Keratinocyte (primary cell): Measurements from ENCODE around the gene MLEC. TPM values are rescaled to one million over a fixed set of nuclear protein-coding genes. Genes with fewer than 3 reads are reported as not detected.

Experiments used
- DNase-seq: peaks from one replicate; pipeline ENCODE4 v3.0.0-alpha.2; 2011; ENCODE audit warnings: low read depth, missing footprints, low spot score
- FAIRE-seq: peaks from 2 replicates; lab custom pipeline; 2011; peaks lifted over from hg19 to GRCh38; lab: Jason Lieb, UNC
- H2AFZ ChIP-seq: 2 replicates; pipeline ENCODE4 v1.6.0; 2012; ENCODE audit warnings: low read length, control low read depth, inconsistent platforms; ENCODE audit not compliant: control insufficient read depth
- H3K27ac ChIP-seq: 2 replicates; pipeline ENCODE4 v1.5.1; 2011; ENCODE audit warnings: low read length; ENCODE audit not compliant: control insufficient read depth, insufficient read depth
- H3K27me3 ChIP-seq: 3 replicates; pipeline ENCODE4 v1.6.0; 2011; ENCODE audit warnings: low read length; ENCODE audit not compliant: control insufficient read depth, insufficient read depth; ENCODE audit errors: extremely low read depth
- H3K36me3 ChIP-seq, 2 experiments: 2 replicates in 1 of 2; 3 replicates in 1 of 2; pipeline ENCODE4 v1.5.1; 2011; ENCODE audit warnings: low read length in 2 of 2, mild to moderate bottlenecking in 1 of 2; ENCODE audit not compliant: control insufficient read depth in 2 of 2, insufficient read depth in 2 of 2; ENCODE audit errors: extremely low read depth in 1 of 2
- H3K4me1 ChIP-seq: 3 replicates; pipeline ENCODE4 v1.5.1; 2011; ENCODE audit warnings: low read length; ENCODE audit not compliant: control insufficient read depth, insufficient read depth; ENCODE audit errors: extremely low read depth
- H3K4me2 ChIP-seq: 3 replicates; pipeline ENCODE4 v1.6.0; 2011; ENCODE audit warnings: low read depth, low read length; ENCODE audit not compliant: control insufficient read depth, insufficient read depth; ENCODE audit errors: extremely low read depth
- H3K4me3 ChIP-seq, 3 experiments: fragments of 200-600 bp in 1 of 3; sonication (generic) in 1 of 3; 2 replicates in 2 of 3; 3 replicates in 1 of 3; pipeline ENCODE4 v1.5.1; 2011 to 2016; ENCODE audit warnings: low read length in 3 of 3, mild to moderate bottlenecking in 3 of 3, control low read depth in 2 of 3, inconsistent platforms in 1 of 3, low read depth in 1 of 3, mixed read lengths in 1 of 3, mixed run types in 1 of 3, moderate library complexity in 1 of 3; ENCODE audit not compliant: control insufficient read depth in 2 of 3, insufficient read depth in 2 of 3; ENCODE audit errors: extremely low read depth in 1 of 3
- H3K79me2 ChIP-seq: 2 replicates; pipeline ENCODE4 v1.6.0; 2012; ENCODE audit warnings: low read length; ENCODE audit not compliant: control insufficient read depth, insufficient read depth
- H3K9ac ChIP-seq: 3 replicates; pipeline ENCODE4 v1.6.0; 2011; ENCODE audit warnings: low read length; ENCODE audit not compliant: control insufficient read depth, insufficient read depth; ENCODE audit errors: extremely low read depth
- H3K9me1 ChIP-seq: 3 replicates; pipeline ENCODE4 v1.6.0; 2011; ENCODE audit warnings: low read length; ENCODE audit not compliant: control insufficient read depth, insufficient read depth; ENCODE audit errors: extremely low read depth
- H3K9me3 ChIP-seq: 2 replicates; pipeline ENCODE4 v1.5.1; 2012; ENCODE audit warnings: low read depth, low read length; ENCODE audit not compliant: control insufficient read depth
- H4K20me1 ChIP-seq: 3 replicates; pipeline ENCODE4 v1.6.0; 2011; ENCODE audit warnings: low read length; ENCODE audit not compliant: control insufficient read depth, insufficient read depth; ENCODE audit errors: extremely low read depth
- CTCF ChIP-seq, 3 experiments: IDR thresholded peaks in 1 of 3; conservative IDR thresholded peaks in 1 of 3; optimal IDR thresholded peaks in 1 of 3; 2 replicates in 2 of 3; 3 replicates in 1 of 3; pipeline versions ENCODE3 to v1.5.1; 2011; ENCODE audit warnings: low read length in 3 of 3, mild to moderate bottlenecking in 3 of 3, moderate library complexity in 2 of 3, control low read depth in 1 of 3, inconsistent platforms in 1 of 3; ENCODE audit not compliant: insufficient read depth in 2 of 3; ENCODE audit errors: extremely low read depth in 1 of 3
- EZH2 ChIP-seq: IDR thresholded peaks from one replicate; pipeline ENCODE4 v1.6.1; 2012; ENCODE audit warnings: inconsistent platforms, mild to moderate bottlenecking, low read length, moderate library complexity
- dilution Hi-C: fragments of 300-500 bp; cut with MboI; formaldehyde crosslinking; loops from one replicate; pipeline ENCODE4 v1.7.0; 2020; ENCODE audit warnings: low sequenced_read_pairs; ENCODE audit not compliant: extremely low pct_ligation_motif_present
- polyA plus RNA-seq, 5 experiments: library from polyadenylated mRNA; depleted of rRNA in 3 of 5; stranded (reverse) in 3 of 5; stranded (forward) in 1 of 5; unstranded in 1 of 5; fragments of >200 nt; gene quantifications; 1 replicate in 1 of 5; 2 replicates in 3 of 5; 3 replicates in 1 of 5; pipeline versions ENCODE4 v1.2.1 to v1.2.3, GENCODE V29; 2011 to 2012; ENCODE audit warnings: missing spikeins in 2 of 5, low read depth in 1 of 5, low replicate concordance in 1 of 5

Gene MLEC
- polyA plus RNA-seq, 1 donor (not counting 4 experiments of a cell fraction or from before 2014, with no cell fraction given), result 65.2 TPM

DNA sequence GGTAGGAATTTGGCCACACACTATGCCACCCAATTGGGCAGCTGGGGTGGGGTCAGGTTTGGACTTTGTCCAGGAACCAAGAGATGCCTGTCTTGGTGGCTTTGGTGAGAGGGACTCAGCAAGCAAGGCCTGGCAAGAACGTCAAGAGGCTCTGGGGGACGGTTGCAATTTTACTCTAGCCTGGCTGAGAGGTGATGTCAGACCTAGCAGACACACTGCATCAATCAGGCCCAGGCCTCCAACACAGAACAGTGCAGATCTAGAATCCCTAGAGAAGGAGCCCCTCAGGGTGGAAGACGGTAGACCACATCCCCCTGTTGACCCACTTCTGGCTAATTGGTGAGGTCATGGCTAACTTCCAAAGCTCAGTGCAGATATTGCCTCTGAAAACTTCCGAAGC is 21.7 kb downstream of the MLEC start:
- H3K36me3 ChIP-seq, result peaks cover 3 to 7% of the 10 kb centered on the region in 2 experiments
- peaks cover 15% of the 10 kb centered on the region for H3K79me2 ChIP-seq
- no peak overlapping the region for H3K4me3 ChIP-seq
- peaks cover 13% of the 10 kb centered on the region for H3K4me1 ChIP-seq
- DNase-seq (no peak), FAIRE-seq (no peak)
- no peaks in the 10 kb centered on the region for H3K9me1 ChIP-seq
- H3K4me2 ChIP-seq, result no peak overlapping the region
- H3K27ac ChIP-seq, result no peak overlapping the region
- H3K9ac ChIP-seq, result no peak overlapping the region
- no peak for TF ChIP-seq CTCF (optimal IDR thresholded peaks at IDR 0.05 in 1 of 3, IDR thresholded peaks at IDR 0.05 in 1 of 3, conservative IDR thresholded peaks at IDR 0.05 in 1 of 3; ENCODE audit: extremely low read depth in 1 of 3, insufficient read depth in 2 of 3, low read length in 3 of 3)
- TF ChIP-seq EZH2, result no peak
- H3K27me3 ChIP-seq, result no peaks in the 10 kb centered on the region
- dilution Hi-C loops, result no loop called here
- no peak overlapping the region for H2AFZ ChIP-seq
- H4K20me1 ChIP-seq, result no peaks in the 10 kb centered on the region
- H3K9me3 ChIP-seq, result no peaks in the 10 kb centered on the region

- FAIRE-seq (no peak), DNase-seq (no peak)
- Histone ChIP-seq H3K36me3 (peaks cover 8 to 15% of the 10 kb centered on the region in 2 experiments), H4K20me1 (no peaks in the 10 kb centered on the region), H3K9ac (peak within 1 kb of the TSS; percentile 90), H3K9me1 (no peaks in the 10 kb centered on the region), H3K27ac (peak within 1 kb of the TSS; percentile 70), H3K9me3 (no peaks in the 10 kb centered on the region), H3K27me3 (no peaks in the 10 kb centered on the region), H2AFZ (peak within 1 kb of the TSS; percentile 70), H3K4me2 (peak within 1 kb of the TSS; percentile 92), H3K4me1 (peaks cover 13% of the 10 kb centered on the region), H3K79me2 (peaks cover 15% of the 10 kb centered on the region), H3K4me3 (peak within 1 kb of the TSS; percentile 78 to 86 (median 85))
- TF ChIP-seq EZH2 (no peak), CTCF (optimal IDR thresholded peaks at IDR 0.05 in 1 of 3, IDR thresholded peaks at IDR 0.05 in 1 of 3, conservative IDR thresholded peaks at IDR 0.05 in 1 of 3; ENCODE audit: extremely low read depth in 1 of 3, insufficient read depth in 2 of 3, low read length in 3 of 3) (no peak)
- dilution Hi-C loops, result no loop called here
These were observed 23.3 kb downstream of the MLEC start, which contains the start of gene UNC119B for GRCh38 chr12:120710031-120710804. Gene UNC119B (plus strand): TSS chr12:120710458. CDS start chr12:120710475, 17 bp downstream.
